H1 (cell line): ENCODE data around the gene PLAA. TPM values are rescaled to one million over a fixed set of nuclear protein-coding genes. Genes with fewer than 3 reads are reported as not detected.

Experiments
- CBX5 ChIP-seq: fragments of 300-800, 300-1000 bp; sonication (generic); IDR thresholded peaks from 2 replicates; pipeline ENCODE4 v1.7.1; 2016; ENCODE audit warnings: antibody characterized with exemption, low read length, low read depth
- CHD7 ChIP-seq: fragments of 300-600 bp; sonication (generic); IDR thresholded peaks from 2 replicates; pipeline ENCODE4 v1.7.1; 2012; ENCODE audit warnings: low read length, moderate library complexity, mild to moderate bottlenecking, inconsistent platforms; ENCODE audit not compliant: insufficient replicate concordance
- FOSL1 ChIP-seq: IDR thresholded peaks from 2 replicates; pipeline ENCODE4 v1.6.1; 2011; ENCODE audit warnings: mild to moderate bottlenecking, low read depth, low read length, moderate library complexity; ENCODE audit not compliant: insufficient read depth
- HDAC2 ChIP-seq, 2 experiments: fragments of 300-600 bp in 1 of 2; sonication (generic) in 1 of 2; IDR thresholded peaks; 2 replicates each; pipeline ENCODE4 v1.6.1; 2011 to 2012; ENCODE audit warnings: low read depth in 2 of 2, low read length in 2 of 2, mild to moderate bottlenecking in 2 of 2, moderate library complexity in 2 of 2, borderline replicate concordance in 1 of 2, inconsistent platforms in 1 of 2
- JUN ChIP-seq: IDR thresholded peaks from 2 replicates; pipeline ENCODE4 v1.6.1; 2011; ENCODE audit warnings: low read depth, mild to moderate bottlenecking, improper control_type of control experiment, low read length
- KDM1A ChIP-seq: fragments of 200-600, 300-600 bp; sonication (generic); IDR thresholded peaks from 2 replicates; pipeline ENCODE4 v1.7.1; 2016; ENCODE audit warnings: mild to moderate bottlenecking, low read length, borderline replicate concordance
- KDM4A ChIP-seq: IDR thresholded peaks from one replicate; pipeline ENCODE4 v1.7.1; 2012; ENCODE audit warnings: low read depth, mild to moderate bottlenecking, moderate library complexity, low read length, inconsistent platforms; ENCODE audit not compliant: severe bottlenecking
- POLR2A ChIP-seq, 2 experiments: IDR thresholded peaks; 1 replicate in 1 of 2; 2 replicates in 1 of 2; pipeline ENCODE4 v1.6.1; 2011; ENCODE audit warnings: low read depth in 2 of 2, low read length in 2 of 2, mild to moderate bottlenecking in 2 of 2; ENCODE audit errors: control extremely low read depth in 1 of 2
- POU5F1 ChIP-seq: IDR thresholded peaks from 2 replicates; pipeline ENCODE4 v1.6.1; 2011; ENCODE audit warnings: low read depth, mild to moderate bottlenecking, low read length, moderate library complexity
- TAF1 ChIP-seq: IDR thresholded peaks from 2 replicates; pipeline ENCODE4 v1.6.1; 2011; ENCODE audit warnings: mild to moderate bottlenecking, low read depth, low read length
- ZNF274 ChIP-seq: IDR thresholded peaks from 2 replicates; pipeline ENCODE4 v1.7.0; 2012; ENCODE audit warnings: low read length, borderline replicate concordance; ENCODE audit errors: extremely low read depth
- polyA plus RNA-seq, 7 experiments: library from polyadenylated mRNA; depleted of rRNA in 3 of 7; stranded (reverse) in 5 of 7; unstranded in 2 of 7; fragments of >200 nt in 5 of 7; fragments of 200-250 nt in 2 of 7; gene quantifications; 1 replicate in 5 of 7; 2 replicates in 1 of 7; 4 replicates in 1 of 7; pipeline versions ENCODE4 v1.2.1 to v1.2.3, GENCODE V29; 2011 to 2013; ENCODE audit warnings: missing spikeins in 2 of 7, mixed read lengths in 2 of 7
- total RNA-seq: library from RNA; stranded (reverse); fragmentation: NEBNext Ultra II Directional; extraction: Animal tissue kit (Norgen Biotek cat#: 25700); gene quantifications from 2 replicates; pipeline ENCODE4 v1.2.1, GENCODE V29; 2021

PLAA gene
- total and polyA plus RNA-seq, 2 of the 8 experiments (the other 6 are each of a cell fraction or from before 2014, with no cell fraction given): 19.2 to 64.2 TPM

- no peak for TF ChIP-seq CHD7
- TF ChIP-seq JUN: no peak
- no peak for TF ChIP-seq FOSL1
- no peak for TF ChIP-seq KDM4A
- no peak for TF ChIP-seq POLR2A (IDR thresholded peaks at IDR 0.05; ENCODE audit: control extremely low read depth in 1 of 2, low read depth in 2 of 2, low read length in 2 of 2)
- no peak for TF ChIP-seq ZNF274
- TF ChIP-seq TAF1: no peak
- TF ChIP-seq KDM1A: no peak
- TF ChIP-seq CBX5: no peak
- no peak for TF ChIP-seq POU5F1
- no peak for TF ChIP-seq HDAC2 (IDR thresholded peaks at IDR 0.05; ENCODE audit: borderline replicate concordance in 1 of 2, low read depth in 2 of 2, low read length in 2 of 2)
These were observed 18.0 kb downstream of the PLAA start (continued) for GRCh38 chr9:26928902-26929495.
